Stomach (tissue), 9 donors: ENCODE measurements around the gene EIF4A3. TPM values are rescaled to one million over a fixed set of nuclear protein-coding genes. Genes with fewer than 3 reads are reported as not detected.

Experiments
- DNase-seq, 2 donors: peaks; one replicate each; pipeline versions ENCODE4 v3.0.0 to v3.0.0-alpha.2; 2013 to 2019
- H3K27ac ChIP-seq, 5 donors: fragments of 200-600 bp in 4 of 5; sonication (generic) in 4 of 5; one replicate each; pipeline ENCODE4 v1.5.1; 2013 to 2019; ENCODE audit warnings: mild to moderate bottlenecking in 1 of 5, moderate library complexity in 1 of 5
- H3K27me3 ChIP-seq, 3 donors: fragments of 200-600 bp; sonication (generic); one replicate each; pipeline ENCODE4 v1.5.1; 2017 to 2019; ENCODE audit warnings: mixed run types in 1 of 3
- H3K36me3 ChIP-seq, 4 donors: fragments of 200-600 bp; sonication (generic); 1 replicate in 3 of 4; 2 replicates in 1 of 4; pipeline ENCODE4 v1.5.1; 2016 to 2019
- H3K4me1 ChIP-seq, 4 donors: fragments of 200-600 bp; sonication (generic); one replicate each; pipeline ENCODE4 v1.5.1; 2016 to 2019
- H3K4me3 ChIP-seq, 4 donors: fragments of 200-600 bp; sonication (generic) in 3 of 4; one replicate each; pipeline ENCODE4 v1.5.1; 2016 to 2019; ENCODE audit warnings: mild to moderate bottlenecking in 1 of 4
- H3K9me3 ChIP-seq, 4 donors: fragments of 200-600 bp; sonication (generic); one replicate each; pipeline ENCODE4 v1.5.1; 2016 to 2019
- EP300 ChIP-seq: sonication (generic); formaldehyde crosslinking; IDR thresholded peaks from one replicate; pipeline ENCODE4 v1.6.1; 2017; ENCODE audit warnings: antibody characterized with exemption
- POLR2A ChIP-seq, 4 donors: fragments of 450-650 bp; IDR thresholded peaks; one replicate each; pipeline ENCODE4 v1.6.1; 2016; ENCODE audit warnings: antibody characterized with exemption in 4 of 4, control low read depth in 2 of 4, mild to moderate bottlenecking in 1 of 4, moderate library complexity in 1 of 4
- POLR2AphosphoS5 ChIP-seq, 3 donors: sonication (generic); formaldehyde crosslinking; IDR thresholded peaks; one replicate each; pipeline ENCODE4 v1.6.1; 2016; ENCODE audit warnings: antibody characterized with exemption in 3 of 3
- WGBS, 5 donors: extraction: QIAGEN DNeasy Blood & Tissue Kit in 3 of 5; methylation state at CpG; one replicate each; pipeline versions ENCODE4 v1.1.5 to v1.1.7; 2013 to 2018; 5-methylcytosine and 5-hydroxymethylcytosine counted together
- intact Hi-C: fragments of 100-400 bp; cut with DNase I; formaldehyde crosslinking; loops from one replicate; pipeline ENCODE4 v1.15.1; 2023; ENCODE audit warnings: low total_unique reads
- polyA plus RNA-seq, 3 donors: library from polyadenylated mRNA; stranded (reverse); fragments of 200-250 nt; gene quantifications; one replicate each; pipeline ENCODE4 v1.2.3, GENCODE V29; 2013
- total RNA-seq, 5 donors: library from RNA; depleted of rRNA; stranded (reverse); fragments of >200 nt; gene quantifications; one replicate each; pipeline versions ENCODE4 v1.1.0 to v1.2.3, GENCODE V29; 2014 to 2016
- TF ChIP-seq, protein P1 (sequence below), 7 experiments: fragments of 450-650 bp in 4 of 7; fragments of 200-600 bp in 3 of 7; sonication (generic) in 3 of 7; IDR thresholded peaks; one replicate each; pipeline ENCODE4 v1.5.1; 2016 to 2019; ENCODE audit warnings: antibody characterized with exemption in 7 of 7, control low read depth in 2 of 7, mild to moderate bottlenecking in 1 of 7
- donor health status: healthy with polysubstance abuse.
- donor health status: Bipolar disorder and iron deficiency.
- donor health status: healthy.

The EIF4A3 gene
- total and polyA plus RNA-seq, 8 donors: 17.5 to 78.2 (median 49.2) TPM

DNA sequence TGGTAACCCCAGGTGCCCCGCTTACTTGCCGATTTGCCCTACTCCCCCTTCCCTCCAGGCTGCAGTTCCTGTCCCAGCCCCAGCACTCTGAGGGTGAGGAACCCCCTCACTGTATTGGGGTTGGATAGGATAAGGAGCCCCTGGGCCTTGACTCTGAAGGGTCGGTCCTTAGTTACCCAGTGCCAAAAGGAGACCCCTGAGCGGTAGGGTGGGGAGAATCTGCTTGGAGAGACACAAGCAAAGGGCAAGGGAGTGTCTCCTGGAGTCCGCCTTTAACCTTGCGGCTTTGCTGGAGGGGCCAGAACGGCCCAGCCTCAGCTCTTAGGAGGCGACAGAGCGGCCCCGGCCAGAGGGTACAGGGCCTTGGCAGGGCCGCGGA is 35.9 kb upstream of the EIF4A3 start:
- TF ChIP-seq POLR2A (IDR thresholded peaks at IDR 0.05) (no peak), POLR2AphosphoS5 (IDR thresholded peaks at IDR 0.05) (no peak), EP300 (no peak)
- TF ChIP-seq, protein P1, sequence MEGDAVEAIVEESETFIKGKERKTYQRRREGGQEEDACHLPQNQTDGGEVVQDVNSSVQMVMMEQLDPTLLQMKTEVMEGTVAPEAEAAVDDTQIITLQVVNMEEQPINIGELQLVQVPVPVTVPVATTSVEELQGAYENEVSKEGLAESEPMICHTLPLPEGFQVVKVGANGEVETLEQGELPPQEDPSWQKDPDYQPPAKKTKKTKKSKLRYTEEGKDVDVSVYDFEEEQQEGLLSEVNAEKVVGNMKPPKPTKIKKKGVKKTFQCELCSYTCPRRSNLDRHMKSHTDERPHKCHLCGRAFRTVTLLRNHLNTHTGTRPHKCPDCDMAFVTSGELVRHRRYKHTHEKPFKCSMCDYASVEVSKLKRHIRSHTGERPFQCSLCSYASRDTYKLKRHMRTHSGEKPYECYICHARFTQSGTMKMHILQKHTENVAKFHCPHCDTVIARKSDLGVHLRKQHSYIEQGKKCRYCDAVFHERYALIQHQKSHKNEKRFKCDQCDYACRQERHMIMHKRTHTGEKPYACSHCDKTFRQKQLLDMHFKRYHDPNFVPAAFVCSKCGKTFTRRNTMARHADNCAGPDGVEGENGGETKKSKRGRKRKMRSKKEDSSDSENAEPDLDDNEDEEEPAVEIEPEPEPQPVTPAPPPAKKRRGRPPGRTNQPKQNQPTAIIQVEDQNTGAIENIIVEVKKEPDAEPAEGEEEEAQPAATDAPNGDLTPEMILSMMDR (IDR thresholded peaks at IDR 0.05): no peak
- 93 to 95% (median 93%) methylated on average over 12 of the region's 12 CpGs for WGBS, 5 donors

DNA sequence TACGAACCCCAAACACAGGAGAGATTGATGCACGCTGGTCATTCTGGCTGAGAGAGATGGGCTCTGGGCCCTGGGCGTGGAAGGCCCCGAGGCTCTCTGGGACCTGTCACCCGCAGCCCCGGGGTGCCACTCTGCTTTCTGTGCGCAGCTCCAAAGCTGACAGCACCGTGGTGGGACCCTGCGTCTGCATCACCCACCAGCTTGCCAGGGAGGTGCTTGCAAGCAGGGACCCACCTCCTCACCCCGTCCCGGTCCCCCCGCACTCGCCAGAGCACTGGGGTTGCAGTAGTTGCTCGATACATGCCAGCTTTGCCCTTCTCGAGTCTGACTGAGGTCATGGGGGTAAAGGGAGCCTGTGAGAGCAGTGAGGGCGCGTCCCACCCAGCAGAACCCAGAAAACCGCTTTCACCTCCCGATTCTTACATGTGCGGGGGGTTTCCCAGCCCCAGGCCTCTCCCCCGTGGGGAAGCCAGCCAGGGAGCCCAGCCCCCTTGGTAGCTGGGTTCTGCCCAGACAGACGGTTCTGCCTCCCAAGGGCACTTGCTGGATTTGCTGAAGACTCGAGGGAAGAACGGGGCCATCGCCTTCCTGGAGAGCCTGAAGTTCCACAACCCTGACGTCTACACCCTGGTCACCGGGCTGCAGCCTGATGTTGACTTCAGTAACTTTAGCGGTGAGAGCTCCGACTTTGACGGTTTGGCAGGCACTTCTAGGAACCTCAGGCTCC is 35.4 kb upstream of the EIF4A3 start:
- WGBS, 5 donors: 84 to 88% (median 85%) methylated on average over 16 to 30 of the region's 30 CpGs
- peaks cover 3 to 4% (median 4%) of the 10 kb centered on the region in 4 donors for H3K4me1 ChIP-seq
- no peak for DNase-seq
- H3K27me3 ChIP-seq: peaks cover 0 to 9% (median 0%) of the 10 kb centered on the region in 3 donors
- H3K9me3 ChIP-seq: no peaks in the 10 kb centered on the region
- no peaks in the 10 kb centered on the region for H3K36me3 ChIP-seq
- H3K27ac ChIP-seq: no peak overlapping the region
- TF ChIP-seq POLR2A (IDR thresholded peaks at IDR 0.05): no peak
- TF ChIP-seq, protein P1 (IDR thresholded peaks at IDR 0.05): no peak
- TF ChIP-seq POLR2AphosphoS5 (IDR thresholded peaks at IDR 0.05): no peak
- no peak for TF ChIP-seq EP300
- intact Hi-C loops: no loop called here
- H3K4me3 ChIP-seq: no peak overlapping the region

More for the DNA sequence above, 35.9 kb upstream of the EIF4A3 start:
- peaks cover 0 to 9% (median 0%) of the 10 kb centered on the region in 3 donors for H3K27me3 ChIP-seq
- H3K9me3 ChIP-seq: no peaks in the 10 kb centered on the region
- H3K36me3 ChIP-seq: no peaks in the 10 kb centered on the region
- H3K4me3 ChIP-seq: no peak overlapping the region
- peaks cover 7 to 10% (median 9%) of the 10 kb centered on the region in 4 donors for H3K4me1 ChIP-seq
- no peak overlapping the region for H3K27ac ChIP-seq
- intact Hi-C loops: no loop called here
- DNase-seq: no peak

DNA sequence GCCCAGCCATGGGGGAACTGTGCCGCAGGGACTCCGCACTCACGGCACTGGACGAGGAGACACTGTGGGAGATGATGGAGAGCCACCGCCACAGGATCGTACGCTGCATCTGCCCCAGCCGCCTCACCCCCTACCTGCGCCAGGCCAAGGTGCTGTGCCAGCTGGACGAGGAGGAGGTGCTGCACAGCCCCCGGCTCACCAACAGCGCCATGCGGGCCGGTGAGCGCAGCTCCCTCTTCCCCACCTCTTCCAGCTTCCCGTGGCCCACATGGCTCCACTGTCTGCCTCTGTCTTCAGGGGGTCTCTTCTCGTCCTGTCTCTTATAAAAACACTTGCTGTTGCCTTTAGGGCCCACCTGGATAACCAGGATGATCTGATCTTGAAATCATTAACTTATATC is 34.5 kb upstream of the EIF4A3 start:
- TF ChIP-seq EP300 (no peak), POLR2AphosphoS5 (IDR thresholded peaks at IDR 0.05) (no peak), POLR2A (IDR thresholded peaks at IDR 0.05) (no peak)
- TF ChIP-seq, protein P1 (IDR thresholded peaks at IDR 0.05): no peak
- intact Hi-C loops: no loop called here
- Histone ChIP-seq H3K9me3 (no peaks in the 10 kb centered on the region), H3K4me1 (no peaks in the 10 kb centered on the region), H3K36me3 (no peaks in the 10 kb centered on the region), H3K27ac (no peak overlapping the region), H3K4me3 (no peak overlapping the region), H3K27me3 (peaks cover 0 to 9% (median 0%) of the 10 kb centered on the region in 3 donors)
- 88 to 93% (median 92%) methylated on average over 17 of the region's 17 CpGs for WGBS, 5 donors
- DNase-seq: no peak

DNA sequence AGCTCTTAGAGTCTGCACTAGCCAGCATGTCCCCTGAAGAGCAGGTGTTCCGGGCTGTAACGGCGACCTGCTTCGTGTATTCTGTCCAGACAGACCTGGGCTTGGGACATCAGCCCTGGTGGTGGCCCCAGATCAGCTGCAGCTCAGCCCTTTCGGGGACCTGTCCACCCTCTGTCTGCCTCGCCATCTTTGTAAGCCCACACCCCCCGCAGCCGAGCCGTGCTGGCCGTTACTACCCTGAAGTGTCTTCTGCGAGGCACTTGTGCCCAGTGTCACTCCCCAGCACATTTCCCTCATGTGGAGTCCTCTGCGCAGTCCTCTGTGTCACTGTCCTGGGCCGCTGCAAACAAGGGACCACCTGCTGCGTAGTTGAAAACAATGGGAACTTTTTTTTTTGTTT is 33.3 kb upstream of the EIF4A3 start:
- Histone ChIP-seq H3K27ac (no peak overlapping the region), H3K36me3 (no peaks in the 10 kb centered on the region), H3K27me3 (peaks cover 0 to 9% (median 0%) of the 10 kb centered on the region in 3 donors), H3K4me3 (no peak overlapping the region), H3K9me3 (no peaks in the 10 kb centered on the region), H3K4me1 (peaks cover 0 to 4% (median 0%) of the 10 kb centered on the region in 4 donors)
- DNase-seq: no peak
- intact Hi-C loops: no loop called here
- WGBS, 5 donors: 85 to 89% (median 88%) methylated on average over 12 to 14 of the region's 14 CpGs
- no peak for TF ChIP-seq POLR2AphosphoS5 (IDR thresholded peaks at IDR 0.05)
- no peak for TF ChIP-seq EP300
- TF ChIP-seq POLR2A (IDR thresholded peaks at IDR 0.05): no peak
- TF ChIP-seq, protein P1 (IDR thresholded peaks at IDR 0.05): no peak
